Astrocyte (in vitro differentiated cells and primary cell): ENCODE measurements around the gene HMGA1. TPM values are rescaled to one million over a fixed set of nuclear protein-coding genes. Genes with fewer than 3 reads are reported as not detected.

Experiments
- DNase-seq: peaks from one replicate; pipeline ENCODE4 v3.0.0-alpha.2; 2010; ENCODE audit warnings: low read depth
- FAIRE-seq: peaks from 2 replicates; lab custom pipeline; 2011; peaks lifted over from hg19 to GRCh38; lab: Jason Lieb, UNC
- H2AFZ ChIP-seq: 2 replicates; pipeline ENCODE4 v1.6.0; 2012; ENCODE audit warnings: low read depth, low read length, inconsistent platforms
- H3K27ac ChIP-seq: 2 replicates; pipeline ENCODE4 v1.5.1; 2011; ENCODE audit warnings: low read depth, low read length, inconsistent platforms
- H3K27me3 ChIP-seq: 2 replicates; pipeline ENCODE4 v1.6.0; 2011; ENCODE audit warnings: low read length, inconsistent platforms; ENCODE audit not compliant: insufficient read depth
- H3K36me3 ChIP-seq: 2 replicates; pipeline ENCODE4 v1.5.1; 2011; ENCODE audit warnings: low read length, inconsistent platforms; ENCODE audit not compliant: insufficient read depth
- H3K4me1 ChIP-seq: 2 replicates; pipeline ENCODE4 v1.5.1; 2011; ENCODE audit warnings: low read length, inconsistent platforms; ENCODE audit not compliant: insufficient read depth
- H3K4me2 ChIP-seq: 2 replicates; pipeline ENCODE4 v1.6.0; 2012; ENCODE audit warnings: low read length, inconsistent platforms
- H3K4me3 ChIP-seq: 2 replicates; pipeline ENCODE4 v1.5.1; 2011; ENCODE audit warnings: low read depth, mild to moderate bottlenecking, low read length, inconsistent platforms; ENCODE audit not compliant: insufficient read depth
- H3K79me2 ChIP-seq: 2 replicates; pipeline ENCODE4 v1.6.0; 2012; ENCODE audit warnings: mild to moderate bottlenecking, low read length, inconsistent platforms; ENCODE audit not compliant: insufficient read depth
- H3K9ac ChIP-seq: 2 replicates; pipeline ENCODE4 v1.6.0; 2012; ENCODE audit warnings: mild to moderate bottlenecking, low read length, inconsistent platforms
- H3K9me3 ChIP-seq: 2 replicates; pipeline ENCODE4 v1.5.1; 2012; ENCODE audit warnings: low read depth, mild to moderate bottlenecking, low read length, inconsistent platforms; ENCODE audit not compliant: insufficient read depth
- H4K20me1 ChIP-seq: 2 replicates; pipeline ENCODE4 v1.6.0; 2012; ENCODE audit warnings: low read length, inconsistent platforms; ENCODE audit not compliant: insufficient read depth
- H3K27ac Mint-ChIP-seq: one replicate; pipeline ENCODE4 v1.8.0; 2021; ENCODE audit warnings: mild to moderate bottlenecking, mixed read lengths; ENCODE audit not compliant: unreplicated experiment
- H3K27me3 Mint-ChIP-seq: one replicate; pipeline ENCODE4 v1.8.0; 2021; ENCODE audit warnings: low read depth, mixed read lengths; ENCODE audit not compliant: unreplicated experiment
- H3K36me3 Mint-ChIP-seq: one replicate; pipeline ENCODE4 v1.8.0; 2021; ENCODE audit warnings: low read depth, mixed read lengths; ENCODE audit not compliant: unreplicated experiment
- H3K4me1 Mint-ChIP-seq: one replicate; pipeline ENCODE4 v1.8.0; 2021; ENCODE audit warnings: low read depth, mixed read lengths; ENCODE audit not compliant: unreplicated experiment
- H3K4me3 Mint-ChIP-seq: one replicate; pipeline ENCODE4 v1.8.0; 2021; ENCODE audit warnings: mild to moderate bottlenecking, moderate library complexity, mixed read lengths; ENCODE audit not compliant: unreplicated experiment
- H3K9me3 Mint-ChIP-seq: one replicate; pipeline ENCODE4 v1.8.0; 2021; ENCODE audit warnings: mild to moderate bottlenecking, mixed read lengths; ENCODE audit not compliant: unreplicated experiment
- EZH2 ChIP-seq: IDR thresholded peaks from 2 replicates; pipeline ENCODE4 v1.6.1; 2012; ENCODE audit warnings: mild to moderate bottlenecking, low read length, inconsistent platforms; ENCODE audit not compliant: insufficient read depth
- total RNA-seq: library from RNA; stranded (reverse); gene quantifications from 2 replicates; pipeline ENCODE4 v1.2.1, GENCODE V29; 2021
- TF ChIP-seq, protein P1 (sequence below): IDR thresholded peaks from 2 replicates; pipeline ENCODE4 v1.5.1; 2011; ENCODE audit warnings: low read depth, mild to moderate bottlenecking, inconsistent platforms, low read length, moderate library complexity; ENCODE audit not compliant: insufficient read depth

HMGA1 gene
- total RNA-seq, 1 donor from 2014 or later, result 199 TPM

DNA sequence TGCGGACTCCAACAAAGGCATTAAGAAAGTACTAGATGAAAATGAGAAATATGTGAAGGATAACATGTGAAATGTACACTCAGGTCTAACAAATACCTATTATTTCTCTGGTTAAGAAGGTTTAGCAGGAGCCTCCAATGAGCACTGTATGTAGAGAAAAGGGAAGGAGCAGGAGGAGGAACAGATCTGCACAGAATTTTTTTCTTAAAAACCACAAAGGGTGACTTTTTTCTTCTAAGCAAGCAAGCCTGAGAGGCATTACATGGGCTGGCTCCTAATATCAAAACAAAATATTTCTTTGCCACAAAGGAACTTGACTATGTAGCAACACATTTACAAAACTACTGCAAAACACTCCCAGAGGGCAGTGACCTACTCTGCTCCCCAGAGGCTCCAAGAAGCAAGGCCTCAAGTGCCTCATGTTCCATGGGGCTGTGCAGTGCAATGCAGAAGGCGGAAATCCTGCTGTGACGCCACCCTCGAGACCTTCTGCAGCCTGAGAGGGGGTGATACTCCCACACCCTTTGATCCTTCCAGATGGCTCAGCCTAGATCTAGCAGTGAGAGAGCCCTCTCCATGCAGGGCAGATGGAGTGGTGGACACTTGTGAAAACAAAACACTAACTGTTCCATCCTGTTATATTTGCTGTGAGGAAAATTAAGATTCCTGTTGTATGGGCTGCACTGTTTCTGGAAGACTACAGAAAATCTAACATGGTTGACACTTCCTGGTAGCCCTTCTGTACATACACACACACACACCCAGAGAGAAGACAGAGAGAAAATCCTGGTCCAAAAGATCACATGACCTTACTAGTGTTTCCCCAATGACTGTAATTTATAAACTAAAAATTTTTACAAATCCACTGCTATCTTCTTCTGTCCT is 48.1 kb downstream of the HMGA1 start:
- Histone ChIP-seq H3K4me2 (no peak overlapping the region), H3K4me3 (no peak overlapping the region), H3K9ac (no peak overlapping the region), H3K27ac (no peak overlapping the region), H3K9me3 (no peaks in the 10 kb centered on the region), H2AFZ (no peak overlapping the region), H3K4me1 (no peaks in the 10 kb centered on the region), H3K27me3 (no peaks in the 10 kb centered on the region), H3K79me2 (no peaks in the 10 kb centered on the region), H3K36me3 (peaks cover 9% of the 10 kb centered on the region), H4K20me1 (peaks cover 2% of the 10 kb centered on the region)
- peak; percentile 47 for DNase-seq
- Mint-ChIP-seq H3K9me3 (no peaks in the 10 kb centered on the region), H3K27ac (no peak overlapping the region), H3K4me3 (peak overlapping the region; percentile 15), H3K36me3 (peaks cover 19% of the 10 kb centered on the region), H3K27me3 (no peaks in the 10 kb centered on the region), H3K4me1 (peaks cover 15% of the 10 kb centered on the region)
- TF ChIP-seq EZH2, result no peak
- TF ChIP-seq, protein P1, sequence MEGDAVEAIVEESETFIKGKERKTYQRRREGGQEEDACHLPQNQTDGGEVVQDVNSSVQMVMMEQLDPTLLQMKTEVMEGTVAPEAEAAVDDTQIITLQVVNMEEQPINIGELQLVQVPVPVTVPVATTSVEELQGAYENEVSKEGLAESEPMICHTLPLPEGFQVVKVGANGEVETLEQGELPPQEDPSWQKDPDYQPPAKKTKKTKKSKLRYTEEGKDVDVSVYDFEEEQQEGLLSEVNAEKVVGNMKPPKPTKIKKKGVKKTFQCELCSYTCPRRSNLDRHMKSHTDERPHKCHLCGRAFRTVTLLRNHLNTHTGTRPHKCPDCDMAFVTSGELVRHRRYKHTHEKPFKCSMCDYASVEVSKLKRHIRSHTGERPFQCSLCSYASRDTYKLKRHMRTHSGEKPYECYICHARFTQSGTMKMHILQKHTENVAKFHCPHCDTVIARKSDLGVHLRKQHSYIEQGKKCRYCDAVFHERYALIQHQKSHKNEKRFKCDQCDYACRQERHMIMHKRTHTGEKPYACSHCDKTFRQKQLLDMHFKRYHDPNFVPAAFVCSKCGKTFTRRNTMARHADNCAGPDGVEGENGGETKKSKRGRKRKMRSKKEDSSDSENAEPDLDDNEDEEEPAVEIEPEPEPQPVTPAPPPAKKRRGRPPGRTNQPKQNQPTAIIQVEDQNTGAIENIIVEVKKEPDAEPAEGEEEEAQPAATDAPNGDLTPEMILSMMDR, result no peak
- no peak for FAIRE-seq

DNA sequence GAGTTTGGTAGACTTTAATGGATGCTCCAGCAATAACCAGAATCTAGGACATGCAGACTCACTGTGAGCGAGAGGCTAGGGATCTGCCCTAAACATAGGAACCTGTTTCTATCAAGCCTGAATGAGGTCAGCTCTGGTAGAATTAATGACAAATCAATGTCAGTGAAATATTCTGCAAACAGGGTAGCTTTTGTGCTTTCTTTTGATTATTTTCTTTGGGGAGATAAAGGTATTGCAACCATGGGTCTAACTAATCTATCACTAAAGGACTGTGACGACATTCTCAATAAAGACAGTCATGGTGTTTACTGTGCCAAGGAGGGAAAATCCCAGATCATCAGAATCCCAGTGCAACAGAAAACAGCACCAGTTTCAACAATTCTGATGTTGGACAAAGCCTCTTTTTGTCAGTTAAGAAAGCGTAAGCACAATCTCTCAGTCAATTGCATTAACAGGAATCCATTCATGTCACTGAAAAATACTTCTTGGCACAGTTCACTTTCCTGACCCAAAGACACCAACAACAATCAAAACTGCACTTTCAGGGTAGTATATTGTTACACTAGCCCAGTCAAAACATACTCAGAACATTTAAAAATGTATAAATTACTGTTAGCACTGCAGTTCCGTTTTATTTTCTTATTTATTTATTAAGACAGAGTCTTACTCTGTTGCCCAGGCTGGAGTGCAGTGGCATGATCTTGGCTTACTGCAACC is 48.9 kb downstream of the HMGA1 start:
- H3K4me1 Mint-ChIP-seq, result peaks cover 15% of the 10 kb centered on the region
- no peaks in the 10 kb centered on the region for H3K79me2 ChIP-seq
- no peaks in the 10 kb centered on the region for H3K27me3 ChIP-seq
- no peak overlapping the region for H2AFZ ChIP-seq
- no peaks in the 10 kb centered on the region for H3K9me3 ChIP-seq
- no peak for FAIRE-seq
- H3K4me2 ChIP-seq, result no peak overlapping the region
- no peak for TF ChIP-seq EZH2
- TF ChIP-seq, protein P1, result no peak
- H4K20me1 ChIP-seq, result peaks cover 2% of the 10 kb centered on the region
- H3K36me3 Mint-ChIP-seq, result peaks cover 14% of the 10 kb centered on the region
- no peak overlapping the region for H3K9ac ChIP-seq
- H3K4me1 ChIP-seq, result no peaks in the 10 kb centered on the region
- peaks cover 9% of the 10 kb centered on the region for H3K36me3 ChIP-seq
- H3K4me3 Mint-ChIP-seq, result no peak overlapping the region
- H3K27me3 Mint-ChIP-seq, result no peaks in the 10 kb centered on the region
- H3K27ac ChIP-seq, result no peak overlapping the region
- no peak overlapping the region for H3K4me3 ChIP-seq
- H3K27ac Mint-ChIP-seq, result no peak overlapping the region
- DNase-seq, result no peak
- no peaks in the 10 kb centered on the region for H3K9me3 Mint-ChIP-seq
